ENCODE measurements around the gene TBL3. TPM values are rescaled to one million over a fixed set of nuclear protein-coding genes. Genes with fewer than 3 reads are reported as not detected.
"Not testable (repeated sequence)": the region's sequence is repeated elsewhere in the genome, so short reads cannot be mapped to it uniquely, and the experiment has no call there.

Gene TBL3
- polyA plus RNA-seq, 1 donor, result 34.3 TPM

GRCh38 chr16:2001035-2001434 is 29.2 kb downstream of the TBL3 start:
- no peak for DNase-seq

- DNase-seq, result no peak
These were observed 29.9 kb downstream of the TBL3 start for GRCh38 chr16:2001456-2002355.

GRCh38 chr16:2002406-2003230 is 30.8 kb downstream of the TBL3 start:
- DNase-seq, result no peak

- DNase-seq, result no peak
These were observed 31.5 kb downstream of the TBL3 start for GRCh38 chr16:2003231-2003826.

GRCh38 chr16:2003827-2004641 is 32.2 kb downstream of the TBL3 start:
- DNase-seq, result peak; percentile 86

GRCh38 chr16:2004795-2005517 is 33.1 kb downstream of the TBL3 start:
- DNase-seq, result no peak

- DNase-seq, result no peak
These were observed 33.8 kb downstream of the TBL3 start for GRCh38 chr16:2005646-2006045.

- DNase-seq, result no peak
These were observed 34.5 kb downstream of the TBL3 start for GRCh38 chr16:2006317-2006716.

- DNase-seq, result no peak
These were observed 35.4 kb downstream of the TBL3 start for GRCh38 chr16:2007081-2007836.

GRCh38 chr16:2008009-2008526 is 36.2 kb downstream of the TBL3 start:
- no peak for DNase-seq

- no peak for DNase-seq
These were observed 36.8 kb downstream of the TBL3 start for GRCh38 chr16:2008631-2009163.

GRCh38 chr16:2009164-2009711 is 37.4 kb downstream of the TBL3 start:
- no peak for DNase-seq

- peak; percentile 91 for DNase-seq
These were observed 38.1 kb downstream of the TBL3 start, which contains the start of gene ZNF598 for GRCh38 chr16:2009791-2010510. Gene ZNF598, minus strand, starts transcription at chr16:2009821.

GRCh38 chr16:2011726-2012125 is 39.9 kb downstream of the TBL3 start:
- not testable (repeated sequence) for DNase-seq

- no peak for DNase-seq
These were observed 41.7 kb downstream of the TBL3 start for GRCh38 chr16:2013527-2013926.

GRCh38 chr16:2015117-2015946 is 43.5 kb downstream of the TBL3 start:
- DNase-seq, result no peak

- DNase-seq, result no peak
These were observed 44.0 kb downstream of the TBL3 start for GRCh38 chr16:2015947-2016208.

GRCh38 chr16:2016407-2016922 is 44.6 kb downstream of the TBL3 start:
- no peak for DNase-seq

Data from hindlimb muscle (tissue), 1 donor.